HEK293 (cell line): Measurements from ENCODE around the gene MFSD2A.
"Not testable (repeated sequence)": the region's sequence is repeated elsewhere in the genome, so short reads cannot be mapped to it uniquely, and the experiment has no call there.

ENCODE experiments used
- CTCF ChIA-PET: fragments of 350-600 bp; formaldehyde crosslinking; extraction: SDS; loops from one replicate; lab custom pipeline; 2021; ENCODE audit warnings: antibody characterized with exemption; lab: Yijun Ruan, JAX
- POLR2A ChIA-PET: fragments of 300-600 bp; formaldehyde crosslinking; extraction: SDS; loops from one replicate; lab custom pipeline; 2020; ENCODE audit warnings: antibody characterized with exemption, inconsistent platforms; lab: Yijun Ruan, JAX
- H3K27ac ChIP-seq: fragments of 200-500 bp; sonication (Bioruptor generic); 2 replicates; pipeline ENCODE4 v1.5.1; 2014; ENCODE audit warnings: low read depth, low read length, control low read depth, inconsistent platforms; ENCODE audit errors: extremely low read depth
- H3K36me3 ChIP-seq, 2 experiments: fragments of 200-500 bp in 1 of 2; sonication (Bioruptor generic) in 1 of 2; 1 replicate in 1 of 2; 2 replicates in 1 of 2; pipeline ENCODE4 v1.5.1; 2014 to 2017; ENCODE audit warnings: inconsistent platforms in 2 of 2, low read length in 2 of 2; ENCODE audit not compliant: control insufficient read depth in 2 of 2, insufficient read depth in 1 of 2
- H3K4me1 ChIP-seq: fragments of 200-500 bp; sonication (Bioruptor generic); 2 replicates; pipeline ENCODE4 v1.5.1; 2014; ENCODE audit warnings: mild to moderate bottlenecking, low read length, inconsistent platforms; ENCODE audit not compliant: control insufficient read depth, insufficient read depth
- H3K4me3 ChIP-seq: 2 replicates; pipeline ENCODE4 v1.5.1; 2011; ENCODE audit warnings: low read depth, mild to moderate bottlenecking, control low read depth, low read length, moderate library complexity
- H3K9me3 ChIP-seq: fragments of 200-500 bp; sonication (Bioruptor generic); 2 replicates; pipeline ENCODE4 v1.5.1; 2014; ENCODE audit warnings: low read depth, low read length, inconsistent platforms; ENCODE audit not compliant: control insufficient read depth, insufficient read depth
- ZFP3 ChIP-seq: fragments of 450-650 bp; formaldehyde crosslinking; IDR thresholded peaks from 2 replicates; pipeline ENCODE4 v1.5.1; 2016; ENCODE audit warnings: low read depth, missing biosample characterization, missing genetic modification characterization
- ZNF121 ChIP-seq: fragments of 450-650 bp; formaldehyde crosslinking; IDR thresholded peaks from 2 replicates; pipeline ENCODE4 v1.5.1; 2016; ENCODE audit warnings: missing biosample characterization, missing genetic modification characterization
- ZNF146 ChIP-seq: fragments of 450-650 bp; formaldehyde crosslinking; IDR thresholded peaks from 2 replicates; pipeline ENCODE4 v1.5.1; 2016; ENCODE audit warnings: missing biosample characterization, missing genetic modification characterization
- ZNF394 ChIP-seq: fragments of 450-650 bp; formaldehyde crosslinking; IDR thresholded peaks from 2 replicates; pipeline ENCODE4 v1.5.1; 2016; ENCODE audit warnings: missing biosample characterization, missing genetic modification characterization, mild to moderate bottlenecking, moderate library complexity, borderline replicate concordance
- ZNF510 ChIP-seq: fragments of 450-650 bp; formaldehyde crosslinking; IDR thresholded peaks from 2 replicates; pipeline ENCODE4 v1.5.1; 2018; ENCODE audit warnings: mild to moderate bottlenecking, missing genetic modification characterization, missing biosample characterization; ENCODE audit not compliant: insufficient replicate concordance
- ZNF521 ChIP-seq: fragments of 450-650 bp; formaldehyde crosslinking; IDR thresholded peaks from 2 replicates; pipeline ENCODE4 v1.5.1; 2017; ENCODE audit warnings: missing biosample characterization, mild to moderate bottlenecking, missing genetic modification characterization
- TF ChIP-seq, protein P1 (sequence below): fragments of 450-650 bp; formaldehyde crosslinking; IDR thresholded peaks from 2 replicates; pipeline ENCODE4 v1.5.1; 2016; ENCODE audit warnings: missing biosample characterization, missing genetic modification characterization
- TF ChIP-seq, protein P2 (sequence below): fragments of 450-650 bp; formaldehyde crosslinking; IDR thresholded peaks from 2 replicates; pipeline ENCODE4 v1.5.1; 2016; ENCODE audit warnings: missing biosample characterization, missing genetic modification characterization
- TF ChIP-seq, protein P3 (sequence below): fragments of 450-650 bp; formaldehyde crosslinking; IDR thresholded peaks from 2 replicates; pipeline ENCODE4 v1.5.1; 2016; ENCODE audit warnings: missing biosample characterization, missing genetic modification characterization

Gene MFSD2A

DNA sequence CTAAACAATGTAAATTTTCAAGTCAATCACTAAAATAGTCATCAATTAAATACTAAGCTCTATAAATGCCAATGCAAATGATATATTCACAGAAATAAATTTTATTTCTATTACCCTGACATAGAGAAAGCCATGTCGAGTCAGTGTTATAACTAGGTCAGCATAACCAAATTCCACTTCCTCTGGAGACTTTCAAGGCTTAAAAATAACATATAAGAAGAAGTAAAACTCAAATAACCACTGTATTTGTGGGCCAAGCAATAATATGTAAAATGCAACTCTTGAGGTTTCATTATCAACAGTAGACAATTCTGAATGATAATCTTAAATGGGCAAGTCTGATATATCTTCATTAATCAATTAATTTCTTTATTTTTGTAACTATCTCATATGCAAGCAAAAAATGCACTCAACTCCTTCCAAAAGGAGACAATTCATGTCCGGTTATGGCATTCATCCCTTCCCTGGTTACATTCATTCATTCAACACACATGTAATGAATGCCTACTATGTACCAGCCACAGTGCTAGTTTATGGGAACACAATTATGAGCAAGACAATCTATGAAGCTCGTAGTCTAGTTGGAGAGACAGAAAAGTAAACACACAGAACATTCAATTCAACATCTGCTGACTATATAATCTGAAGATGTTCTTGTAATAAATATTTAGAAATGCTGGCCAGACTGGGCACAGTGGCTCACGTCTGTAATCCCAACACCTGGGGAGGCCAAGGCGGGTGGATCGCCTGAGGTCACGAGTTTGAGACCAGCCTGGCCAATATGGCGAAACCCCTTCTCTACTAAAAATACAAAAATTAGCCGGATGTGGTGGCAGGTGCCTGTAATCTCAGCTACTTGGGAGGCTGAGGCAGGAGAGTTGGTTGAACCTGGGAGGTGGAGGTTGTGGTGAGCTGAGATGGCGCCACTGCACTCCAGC lies 48.5 kb downstream of the MFSD2A start (continued):
- TF ChIP-seq, protein P1, sequence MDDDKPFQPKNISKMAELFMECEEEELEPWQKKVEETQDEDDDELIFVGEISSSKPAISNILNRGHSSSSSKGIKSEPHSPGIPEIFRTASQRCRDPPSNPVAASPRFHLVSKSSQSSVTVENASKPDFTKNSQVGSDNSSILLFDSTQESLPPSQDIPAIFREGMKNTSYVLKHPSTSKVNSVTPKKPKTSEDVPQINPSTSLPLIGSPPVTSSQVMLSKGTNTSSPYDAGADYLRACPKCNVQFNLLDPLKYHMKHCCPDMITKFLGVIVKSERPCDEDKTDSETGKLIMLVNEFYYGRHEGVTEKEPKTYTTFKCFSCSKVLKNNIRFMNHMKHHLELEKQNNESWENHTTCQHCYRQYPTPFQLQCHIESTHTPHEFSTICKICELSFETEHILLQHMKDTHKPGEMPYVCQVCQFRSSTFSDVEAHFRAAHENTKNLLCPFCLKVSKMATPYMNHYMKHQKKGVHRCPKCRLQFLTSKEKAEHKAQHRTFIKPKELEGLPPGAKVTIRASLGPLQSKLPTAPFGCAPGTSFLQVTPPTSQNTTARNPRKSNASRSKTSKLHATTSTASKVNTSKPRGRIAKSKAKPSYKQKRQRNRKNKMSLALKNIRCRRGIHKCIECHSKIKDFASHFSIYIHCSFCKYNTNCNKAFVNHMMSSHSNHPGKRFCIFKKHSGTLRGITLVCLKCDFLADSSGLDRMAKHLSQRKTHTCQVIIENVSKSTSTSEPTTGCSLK (tag by site-specific recombination), result no peak
- TF ChIP-seq ZNF521 (tag by site-specific recombination) (no peak), ZFP3 (tag by site-specific recombination) (no peak)

DNA sequence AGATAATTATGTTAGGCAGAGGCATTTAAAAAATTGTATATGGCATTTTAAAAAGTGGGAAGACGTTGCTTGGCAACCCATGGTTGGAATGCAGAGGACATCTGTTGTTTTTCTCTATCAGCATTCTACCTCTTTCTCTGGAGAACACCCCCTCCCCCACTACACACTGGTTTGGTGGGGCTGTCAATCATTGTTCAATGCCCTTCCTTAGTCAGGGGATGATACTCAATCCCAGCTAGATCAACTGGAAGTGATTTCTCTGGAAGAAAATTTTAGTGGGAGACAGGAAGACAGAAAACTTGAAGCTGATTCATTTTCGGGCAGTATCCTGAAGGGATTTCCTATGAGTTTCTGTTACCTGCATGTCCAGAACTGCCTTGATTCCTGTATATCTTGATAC lies 49.9 kb downstream of the MFSD2A start:
- no peak for TF ChIP-seq ZNF394

DNA sequence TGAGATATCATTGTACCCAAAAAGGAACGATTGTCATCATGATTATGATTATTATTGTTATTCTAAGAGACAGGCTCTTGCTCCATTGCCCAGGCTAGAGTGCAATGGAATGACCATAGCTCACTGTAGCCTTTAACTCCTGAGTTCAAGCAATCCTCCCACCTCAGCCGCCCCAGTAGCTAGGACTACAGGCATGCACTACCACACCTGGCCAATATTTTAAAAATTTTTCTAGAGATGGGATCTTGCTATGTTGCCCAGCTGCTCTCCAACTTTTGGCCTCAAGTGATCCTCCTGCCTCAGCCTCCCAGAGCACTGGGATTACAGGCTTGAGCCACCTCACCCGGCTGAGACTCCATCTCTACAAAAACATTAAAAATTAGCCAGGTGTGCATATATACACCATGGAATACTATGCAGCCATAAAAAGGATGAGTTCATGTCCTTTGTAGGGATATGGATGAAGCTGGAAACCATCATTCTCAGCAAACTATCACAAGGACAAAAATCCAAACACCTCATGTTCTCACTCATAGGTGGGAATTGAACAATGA lies 52.6 kb downstream of the MFSD2A start:
- CTCF ChIA-PET, result interaction anchor here (0.7 kb wide), 1 partner anchor 24 kb away, joined by 3 read pairs; no protein-coding TSS in a partner anchor
- H3K9me3 ChIP-seq, H3K27ac ChIP-seq, H3K4me3 ChIP-seq, POLR2A ChIA-PET, H3K36me3 ChIP-seq, H3K4me1 ChIP-seq: not testable (repeated sequence)
- TF ChIP-seq ZNF121 (tag by site-specific recombination) (peak; percentile 86), ZNF146 (tag by site-specific recombination) (peak; percentile 87)

More for the DNA sequence above, 49.9 kb downstream of the MFSD2A start:
- CTCF ChIA-PET, result interaction anchor here (0.7 to 2.0 kb wide), 2 partner anchors 27 to 944 kb away, joined by 3 to 6 read pairs; no protein-coding TSS in a partner anchor
- no peak overlapping the region for H3K27ac ChIP-seq
- POLR2A ChIA-PET, result no interaction called here
- H3K36me3 ChIP-seq, result no peaks in the 10 kb centered on the region
- no peaks in the 10 kb centered on the region for H3K4me1 ChIP-seq
- H3K9me3 ChIP-seq, result no peaks in the 10 kb centered on the region
- H3K4me3 ChIP-seq, result no peak overlapping the region

DNA sequence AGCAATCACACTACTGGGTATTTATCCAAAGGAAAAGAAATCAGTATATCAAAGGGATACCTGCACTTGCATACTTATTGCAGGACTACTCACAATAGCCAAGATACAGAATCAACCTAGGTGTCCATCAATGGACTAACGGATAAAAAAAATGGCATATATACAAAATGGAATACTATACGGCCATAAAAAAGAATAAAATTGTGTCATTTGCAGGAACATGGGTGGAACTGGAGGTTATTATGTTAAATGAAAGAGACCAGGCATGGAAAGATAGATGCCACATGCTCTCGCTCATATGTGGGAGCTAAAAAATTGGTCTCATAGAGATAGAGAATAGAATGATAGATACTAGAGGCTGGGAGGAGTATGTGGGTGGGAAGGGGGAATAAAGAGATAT lies 56.3 kb downstream of the MFSD2A start:
- CTCF ChIA-PET, result interaction anchor here (0.7 to 1.4 kb wide), 3 partner anchors 21 to 291 kb away, joined by 3 to 5 read pairs (median 3); no protein-coding TSS in a partner anchor
- no peaks in the 10 kb centered on the region for H3K9me3 ChIP-seq
- POLR2A ChIA-PET, result no interaction called here
- H3K4me1 ChIP-seq, result no peaks in the 10 kb centered on the region
- no peaks in the 10 kb centered on the region for H3K36me3 ChIP-seq
- peak; percentile 90 for TF ChIP-seq ZNF146 (tag by site-specific recombination)
- TF ChIP-seq, protein P2, sequence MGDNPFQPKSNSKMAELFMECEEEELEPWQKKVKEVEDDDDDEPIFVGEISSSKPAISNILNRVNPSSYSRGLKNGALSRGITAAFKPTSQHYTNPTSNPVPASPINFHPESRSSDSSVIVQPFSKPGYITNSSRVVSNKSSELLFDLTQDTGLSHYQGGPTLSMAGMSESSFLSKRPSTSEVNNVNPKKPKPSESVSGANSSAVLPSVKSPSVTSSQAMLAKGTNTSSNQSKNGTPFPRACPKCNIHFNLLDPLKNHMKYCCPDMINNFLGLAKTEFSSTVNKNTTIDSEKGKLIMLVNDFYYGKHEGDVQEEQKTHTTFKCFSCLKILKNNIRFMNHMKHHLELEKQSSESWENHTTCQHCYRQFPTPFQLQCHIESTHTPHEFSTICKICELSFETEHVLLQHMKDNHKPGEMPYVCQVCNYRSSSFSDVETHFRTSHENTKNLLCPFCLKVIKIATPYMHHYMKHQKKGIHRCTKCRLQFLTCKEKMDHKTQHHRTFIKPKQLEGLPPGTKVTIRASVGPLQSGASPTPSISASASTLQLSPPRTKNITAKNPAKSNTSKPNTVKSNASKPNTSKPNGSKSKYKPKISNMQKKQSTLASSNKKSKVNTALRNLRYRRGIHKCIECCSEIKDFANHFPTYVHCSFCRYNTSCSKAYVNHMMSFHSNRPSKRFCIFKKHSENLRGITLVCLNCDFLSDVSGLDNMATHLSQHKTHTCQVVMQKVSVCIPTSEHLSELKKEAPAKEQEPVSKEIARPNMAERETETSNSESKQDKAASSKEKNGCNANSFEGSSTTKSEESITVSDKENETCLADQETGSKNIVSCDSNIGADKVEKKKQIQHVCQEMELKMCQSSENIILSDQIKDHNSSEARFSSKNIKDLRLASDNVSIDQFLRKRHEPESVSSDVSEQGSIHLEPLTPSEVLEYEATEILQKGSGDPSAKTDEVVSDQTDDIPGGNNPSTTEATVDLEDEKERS (tag by site-specific recombination), result 0 out of 2 replicates have a peak, but pooled peaks have one; percentile 62
- TF ChIP-seq ZNF510, result no peak
- TF ChIP-seq, protein P3, sequence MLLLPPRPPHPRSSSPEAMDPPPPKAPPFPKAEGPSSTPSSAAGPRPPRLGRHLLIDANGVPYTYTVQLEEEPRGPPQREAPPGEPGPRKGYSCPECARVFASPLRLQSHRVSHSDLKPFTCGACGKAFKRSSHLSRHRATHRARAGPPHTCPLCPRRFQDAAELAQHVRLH (tag by site-specific recombination), result 0 out of 2 replicates have a peak, but pooled peaks have one; percentile 17
- TF ChIP-seq, all 188 proteins: peak for 3
- Histone ChIP-seq H3K27ac (no peak overlapping the region), H3K4me3 (no peak overlapping the region)
